SH-SY5Y (cell line): ENCODE results near the gene MCTP2.

Source experiments
- GATA2 ChIP-seq: IDR thresholded peaks from 2 replicates; pipeline ENCODE4 v1.6.1; 2011; ENCODE audit warnings: mild to moderate bottlenecking, low read depth, low read length
- GATA3 ChIP-seq: IDR thresholded peaks from 2 replicates; pipeline ENCODE4 v1.6.1; 2011; ENCODE audit warnings: low read depth, mild to moderate bottlenecking, low read length, moderate library complexity

GRCh38 chr15:94354655-94355054 is 123.3 kb downstream of the MCTP2 start:
- no peak for TF ChIP-seq GATA3
- TF ChIP-seq GATA2, result no peak
